ENCODE measurements around the gene OXCT1.
"Not testable (repeated sequence)": the region's sequence is repeated elsewhere in the genome, so short reads cannot be mapped to it uniquely, and the experiment has no call there.

The OXCT1 gene

GRCh38 chr5:41736641-41737040 is 133.6 kb downstream of the OXCT1 start:
- in situ Hi-C loops (cut with HindIII; ENCODE audit: low sequenced_read_pairs): no loop called here

GRCh38 chr5:41735213-41735612 is 135.0 kb downstream of the OXCT1 start:
- in situ Hi-C loops (cut with HindIII; ENCODE audit: low sequenced_read_pairs): no loop called here

- in situ Hi-C loops (cut with HindIII; ENCODE audit: low sequenced_read_pairs): not testable (repeated sequence)
Measured at GRCh38 chr5:41729381-41729780, 140.8 kb downstream of the OXCT1 start.

- in situ Hi-C loops (cut with HindIII; ENCODE audit: low sequenced_read_pairs): no loop called here
Measured at GRCh38 chr5:41728281-41728680, 141.9 kb downstream of the OXCT1 start.

- in situ Hi-C loops (cut with HindIII; ENCODE audit: low sequenced_read_pairs): no loop called here
Measured at GRCh38 chr5:41722359-41722950, 147.8 kb downstream of the OXCT1 start.

- in situ Hi-C loops (cut with HindIII; ENCODE audit: low sequenced_read_pairs): no loop called here
Measured at GRCh38 chr5:41721516-41721915, 148.7 kb downstream of the OXCT1 start.

- in situ Hi-C loops (cut with HindIII; ENCODE audit: low sequenced_read_pairs): no loop called here
Measured at GRCh38 chr5:41716382-41716781, 153.8 kb downstream of the OXCT1 start.

- in situ Hi-C loops (cut with HindIII; ENCODE audit: low sequenced_read_pairs): not testable (repeated sequence)
Measured at GRCh38 chr5:41714446-41714845, 155.8 kb downstream of the OXCT1 start.

- in situ Hi-C loops (cut with HindIII; ENCODE audit: low sequenced_read_pairs): no loop called here
Measured at GRCh38 chr5:41708604-41708940, 161.7 kb downstream of the OXCT1 start.

- in situ Hi-C loops (cut with HindIII; ENCODE audit: low sequenced_read_pairs): no loop called here
Measured at GRCh38 chr5:41707853-41708603, 162.2 kb downstream of the OXCT1 start.

- in situ Hi-C loops (cut with HindIII; ENCODE audit: low sequenced_read_pairs): no loop called here
Measured at GRCh38 chr5:41695920-41696582, 174.2 kb downstream of the OXCT1 start.

GRCh38 chr5:41686767-41687166 is 183.5 kb downstream of the OXCT1 start:
- in situ Hi-C loops (cut with HindIII; ENCODE audit: low sequenced_read_pairs): no loop called here

GRCh38 chr5:41686191-41686590 is 184.0 kb downstream of the OXCT1 start:
- in situ Hi-C loops (cut with HindIII; ENCODE audit: low sequenced_read_pairs): no loop called here

GRCh38 chr5:41683181-41683580 is 187.0 kb downstream of the OXCT1 start:
- in situ Hi-C loops (cut with HindIII; ENCODE audit: low sequenced_read_pairs): no loop called here

GRCh38 chr5:41682641-41683040 is 187.6 kb downstream of the OXCT1 start:
- in situ Hi-C loops (cut with HindIII; ENCODE audit: low sequenced_read_pairs): no loop called here

- in situ Hi-C loops (cut with HindIII; ENCODE audit: low sequenced_read_pairs): no loop called here
Measured at GRCh38 chr5:41681840-41682239, 188.4 kb downstream of the OXCT1 start.
